Small intestine (tissue), 7 donors: ENCODE results near the gene AXIN2. TPM values are rescaled to one million over a fixed set of nuclear protein-coding genes. Genes with fewer than 3 reads are reported as not detected.

Source experiments
- DNase-seq, 2 donors: peaks; one replicate each; pipeline versions ENCODE4 v3.0.0 to v3.0.0-alpha.2; 2013
- FAIRE-seq: peaks from 2 replicates; lab custom pipeline; 2012; peaks lifted over from hg19 to GRCh38; lab: Jason Lieb, UNC
- H3K27ac ChIP-seq, 3 donors: one replicate each; pipeline ENCODE4 v1.5.1; 2013; ENCODE audit warnings: low read length in 2 of 3, mild to moderate bottlenecking in 2 of 3, control low read depth in 1 of 3, inconsistent platforms in 1 of 3, low read depth in 1 of 3, moderate library complexity in 1 of 3
- H3K27me3 ChIP-seq, 3 donors: one replicate each; pipeline ENCODE4 v1.6.1; 2013; ENCODE audit warnings: low read length in 3 of 3, inconsistent platforms in 1 of 3; ENCODE audit not compliant: control insufficient read depth in 3 of 3, insufficient read depth in 3 of 3
- H3K36me3 ChIP-seq, 3 donors: one replicate each; pipeline ENCODE4 v1.6.1; 2013; ENCODE audit warnings: low read length in 3 of 3, inconsistent platforms in 1 of 3, low read depth in 1 of 3, mild to moderate bottlenecking in 1 of 3, moderate library complexity in 1 of 3; ENCODE audit not compliant: control insufficient read depth in 3 of 3, insufficient read depth in 2 of 3
- H3K4me1 ChIP-seq, 3 donors: one replicate each; pipeline ENCODE4 v1.6.1; 2013; ENCODE audit warnings: low read length in 2 of 3, inconsistent platforms in 1 of 3, low read depth in 1 of 3, mild to moderate bottlenecking in 1 of 3, moderate library complexity in 1 of 3; ENCODE audit not compliant: control insufficient read depth in 3 of 3, insufficient read depth in 2 of 3
- H3K4me3 ChIP-seq, 3 donors: one replicate each; pipeline ENCODE4 v1.5.1; 2013; ENCODE audit warnings: low read length in 3 of 3, control low read depth in 1 of 3, inconsistent platforms in 1 of 3, low read depth in 1 of 3, mild to moderate bottlenecking in 1 of 3, moderate library complexity in 1 of 3
- H3K9me3 ChIP-seq, 2 donors: one replicate each; pipeline ENCODE4 v1.6.1; 2013; ENCODE audit warnings: low read depth in 1 of 2, low read length in 1 of 2; ENCODE audit not compliant: control insufficient read depth in 2 of 2, insufficient read depth in 1 of 2
- WGBS, 3 donors: extraction: QIAGEN DNeasy Blood & Tissue Kit; methylation state at CpG; one replicate each; pipeline ENCODE4 v1.1.7; 2013; 5-methylcytosine and 5-hydroxymethylcytosine counted together
- polyA plus RNA-seq, 4 donors: library from polyadenylated mRNA; stranded (reverse) in 3 of 4; unstranded in 1 of 4; fragments of 200-250 nt in 3 of 4; fragments of 120-200 nt in 1 of 4; gene quantifications; one replicate each; pipeline versions ENCODE4 v1.2.1 to v1.2.3, GENCODE V29; 2013
- donor health status: healthy with polysubstance abuse.
- donor health status: control.
- donor health status: control.
- donor health status: Bipolar disorder and iron deficiency.
- donor health status: healthy.

Gene AXIN2
- polyA plus RNA-seq, 4 donors = 0.89 to 11.9 (median 6.0) TPM

DNA sequence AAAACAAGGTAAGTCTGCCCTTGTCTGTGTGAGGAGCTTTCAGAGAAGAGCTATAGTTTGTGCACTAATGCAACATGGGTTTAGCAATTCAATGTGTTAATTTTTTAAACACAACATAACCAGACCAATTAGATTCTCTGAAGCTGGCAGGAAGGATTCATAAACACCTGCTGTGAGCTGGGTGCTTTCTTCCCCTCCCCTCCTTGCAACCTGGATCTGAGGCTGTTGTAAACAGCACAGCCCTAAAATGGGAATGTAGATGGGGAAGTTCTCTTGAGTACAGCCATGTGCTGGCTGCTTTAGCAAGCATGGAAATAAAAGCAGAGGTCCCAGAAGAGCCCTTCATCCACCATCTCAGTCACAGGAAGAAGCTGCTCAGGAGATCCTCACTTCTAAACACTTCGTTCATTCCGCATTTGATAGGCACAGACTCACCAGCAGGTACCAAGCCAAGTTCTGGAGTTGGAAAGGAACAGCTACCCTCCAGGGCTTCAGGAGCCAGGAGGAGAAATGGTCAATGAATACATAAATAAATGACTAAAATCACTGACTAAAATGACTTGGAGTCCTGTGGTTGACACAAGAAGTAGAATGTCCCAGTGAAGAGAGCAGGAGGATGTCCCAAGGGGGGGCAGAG, 21.7 kb downstream of the AXIN2 start:
- Histone ChIP-seq H3K4me1 (no peaks in the 10 kb centered on the region), H3K27ac (no peak overlapping the region), H3K9me3 (no peaks in the 10 kb centered on the region), H3K4me3 (no peak overlapping the region), H3K36me3 (peaks cover 2 to 62% (median 5%) of the 10 kb centered on the region in 3 donors), H3K27me3 (no peaks in the 10 kb centered on the region)
- no peak for DNase-seq
- WGBS, 3 donors = 87 to 92% (median 87%) methylated on average over 2 of the region's 2 CpGs
- FAIRE-seq = no peak

DNA sequence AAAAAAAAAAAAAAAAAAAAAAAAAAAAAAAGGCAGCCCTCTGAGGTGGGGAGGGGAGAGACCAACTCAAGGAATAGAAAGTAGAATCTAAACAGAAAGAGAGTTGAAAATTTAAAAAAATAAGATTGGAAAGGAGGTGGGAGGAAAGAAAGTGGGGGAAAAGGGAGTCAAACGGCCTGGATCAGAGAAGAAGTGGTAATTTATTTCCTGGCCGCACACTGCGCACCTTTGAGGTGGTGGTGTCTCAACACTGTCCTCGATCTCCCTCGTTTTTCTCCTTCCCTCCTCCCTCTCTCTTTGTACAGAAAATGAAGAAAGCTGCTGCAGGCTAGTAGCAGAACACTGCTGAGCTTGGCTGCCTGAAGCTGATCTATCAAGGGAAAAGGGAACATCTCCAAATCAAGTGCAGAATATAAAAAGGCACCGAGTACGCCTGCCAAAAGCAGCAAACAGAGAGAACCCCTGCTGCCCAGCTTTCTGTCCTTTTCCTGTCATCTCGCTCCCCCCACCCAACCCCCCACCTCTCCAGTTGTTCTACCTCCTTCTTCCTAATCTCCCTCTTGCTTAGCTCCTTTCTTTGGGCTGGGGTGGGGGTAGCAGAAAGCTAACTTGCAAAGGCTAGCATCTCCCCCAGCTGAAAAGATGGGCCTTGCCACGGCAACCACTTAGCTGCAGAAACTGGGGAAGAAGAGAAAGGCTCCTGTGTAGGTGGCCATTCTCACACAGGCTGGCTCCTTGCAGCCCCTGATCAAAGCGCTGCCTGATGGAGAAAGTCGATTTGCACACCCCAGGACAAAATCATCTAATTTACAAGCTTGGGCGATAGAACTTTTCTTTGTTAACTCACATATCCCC, 22.5 kb downstream of the AXIN2 start:
- 73 to 87% (median 78%) methylated on average over 12 of the region's 12 CpGs for WGBS, 3 donors
- Histone ChIP-seq H3K27me3 (no peaks in the 10 kb centered on the region), H3K4me1 (no peaks in the 10 kb centered on the region), H3K27ac (no peak overlapping the region), H3K36me3 (peaks cover 2 to 64% (median 6%) of the 10 kb centered on the region in 3 donors), H3K4me3 (no peak overlapping the region), H3K9me3 (no peaks in the 10 kb centered on the region)
- no peak for FAIRE-seq
- no peak for DNase-seq

DNA sequence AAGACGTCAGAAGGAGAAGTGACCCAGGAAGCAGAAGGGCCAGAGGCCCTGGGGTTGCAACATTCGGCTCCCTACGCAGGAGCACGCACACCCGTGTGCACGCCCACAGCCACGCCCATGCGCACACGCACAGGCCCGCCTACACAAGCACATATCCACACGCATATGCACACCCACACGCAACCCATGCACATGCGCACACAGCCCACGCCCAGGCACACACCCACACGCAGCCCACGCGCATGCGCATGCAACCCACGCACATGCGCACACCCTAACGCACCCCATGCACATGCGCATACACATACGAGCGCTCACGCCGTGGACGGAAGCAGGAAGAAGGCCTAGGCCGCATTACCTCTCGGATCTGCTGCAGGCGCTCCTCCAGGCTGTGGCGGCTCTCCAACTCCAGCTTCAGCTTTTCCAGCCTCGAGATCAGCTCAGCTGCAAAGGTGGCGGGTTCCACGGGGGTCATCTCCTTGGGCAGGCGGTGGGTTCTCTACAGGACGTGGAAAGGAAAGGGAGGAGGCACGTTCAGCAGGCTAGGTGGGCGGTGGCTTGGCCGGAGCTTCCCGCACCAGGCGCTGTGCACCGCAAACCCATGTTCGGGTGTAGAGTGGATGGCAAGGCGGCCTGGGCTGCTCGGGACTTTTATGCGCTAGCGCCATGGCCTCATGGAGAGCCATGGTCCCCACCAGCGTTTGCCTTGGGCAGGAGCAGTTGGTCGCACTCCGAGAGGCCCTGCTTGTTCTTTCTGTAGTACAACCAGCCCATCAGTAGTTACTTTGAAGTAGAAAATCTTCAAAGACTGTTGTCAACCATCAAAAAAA, 23.4 kb downstream of the AXIN2 start:
- H3K4me1 ChIP-seq = peaks cover 0 to 2% (median 0%) of the 10 kb centered on the region in 3 donors
- no peaks in the 10 kb centered on the region for H3K9me3 ChIP-seq
- peaks cover 2 to 69% (median 8%) of the 10 kb centered on the region in 3 donors for H3K36me3 ChIP-seq
- H3K27ac ChIP-seq = no peak overlapping the region
- WGBS, 3 donors = 88 to 91% (median 90%) methylated on average over 48 to 50 of the region's 50 CpGs
- DNase-seq = no peak
- FAIRE-seq = no peak
- H3K4me3 ChIP-seq = no peak overlapping the region
- no peaks in the 10 kb centered on the region for H3K27me3 ChIP-seq

DNA sequence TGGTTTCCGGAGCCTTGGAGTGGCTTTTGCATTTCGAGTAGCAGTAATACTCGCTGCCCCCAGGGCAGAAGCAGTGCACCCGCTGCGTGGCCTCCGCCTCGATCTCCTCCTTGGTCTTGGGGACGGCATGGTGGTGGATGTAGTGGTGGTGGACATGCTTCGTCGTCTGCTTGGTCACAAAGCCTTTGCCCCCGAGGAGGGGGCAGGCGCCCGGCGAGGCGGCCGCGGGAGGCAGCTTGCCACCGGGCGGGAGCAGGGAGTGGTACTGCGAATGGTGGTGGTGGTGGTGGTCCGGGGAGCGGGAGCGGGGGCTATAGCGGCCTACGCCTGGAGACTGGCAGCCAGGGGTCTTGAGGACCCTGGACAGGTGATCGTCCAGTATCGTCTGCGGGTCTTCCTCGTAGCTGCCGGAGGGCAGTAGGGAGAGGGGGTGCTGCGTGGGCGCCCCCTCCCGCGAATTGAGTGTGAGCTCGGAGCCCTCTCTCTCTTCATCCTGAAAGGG, 24.1 kb downstream of the AXIN2 start:
- peaks cover 2 to 76% (median 8%) of the 10 kb centered on the region in 3 donors for H3K36me3 ChIP-seq
- no peak overlapping the region for H3K4me3 ChIP-seq
- H3K9me3 ChIP-seq = no peaks in the 10 kb centered on the region
- DNase-seq (no peak), FAIRE-seq (no peak)
- no peak overlapping the region for H3K27ac ChIP-seq
- 96 to 97% (median 96%) methylated on average over 31 to 35 of the region's 35 CpGs for WGBS, 3 donors
- H3K27me3 ChIP-seq = no peaks in the 10 kb centered on the region
- H3K4me1 ChIP-seq = peaks cover 0 to 9% (median 0%) of the 10 kb centered on the region in 3 donors

DNA sequence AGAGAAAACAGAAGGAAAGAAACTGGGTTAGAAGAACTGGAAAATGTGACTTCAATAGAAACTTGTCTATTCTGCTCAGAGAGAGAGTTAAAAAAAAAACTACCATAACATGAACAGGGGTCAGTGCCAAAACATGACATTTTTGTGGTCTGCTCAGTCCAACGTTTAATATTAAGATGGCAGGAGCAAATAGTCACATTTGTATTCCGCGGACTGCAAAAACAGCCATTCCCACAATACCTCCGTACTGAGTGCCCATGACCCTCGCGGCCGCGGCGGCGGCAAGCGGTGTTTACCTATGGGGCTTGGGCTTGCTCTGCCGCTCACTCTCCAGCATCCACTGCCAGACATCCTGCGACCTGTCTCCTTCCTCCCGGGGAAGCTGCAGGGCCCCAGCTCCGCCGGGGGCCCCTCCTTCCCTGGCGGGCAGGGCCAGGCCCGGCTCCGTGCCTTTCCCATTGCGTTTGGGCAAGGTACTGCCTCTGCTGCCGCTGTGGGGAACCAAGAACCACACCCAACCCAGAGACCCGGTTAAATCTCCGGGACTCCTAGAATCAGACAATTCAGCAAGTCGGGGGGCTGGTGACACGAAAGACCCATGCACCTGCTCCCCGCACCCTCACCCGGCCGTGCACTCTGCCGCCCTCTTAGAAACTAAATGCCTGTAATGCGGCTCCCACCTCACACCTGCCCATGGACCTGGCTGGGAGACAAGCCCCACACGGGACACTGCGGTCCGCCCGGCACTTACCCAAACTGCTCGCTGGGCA, 24.7 kb downstream of the AXIN2 start:
- H3K36me3 ChIP-seq = peaks cover 2 to 81% (median 8%) of the 10 kb centered on the region in 3 donors
- H3K9me3 ChIP-seq = no peaks in the 10 kb centered on the region
- peaks cover 1 to 15% (median 3%) of the 10 kb centered on the region in 3 donors for H3K4me1 ChIP-seq
- DNase-seq = no peak
- WGBS, 3 donors = 88 to 91% (median 88%) methylated on average over 35 of the region's 35 CpGs
- FAIRE-seq = no peak
- no peaks in the 10 kb centered on the region for H3K27me3 ChIP-seq
- H3K27ac ChIP-seq = no peak overlapping the region
- H3K4me3 ChIP-seq = no peak overlapping the region

DNA sequence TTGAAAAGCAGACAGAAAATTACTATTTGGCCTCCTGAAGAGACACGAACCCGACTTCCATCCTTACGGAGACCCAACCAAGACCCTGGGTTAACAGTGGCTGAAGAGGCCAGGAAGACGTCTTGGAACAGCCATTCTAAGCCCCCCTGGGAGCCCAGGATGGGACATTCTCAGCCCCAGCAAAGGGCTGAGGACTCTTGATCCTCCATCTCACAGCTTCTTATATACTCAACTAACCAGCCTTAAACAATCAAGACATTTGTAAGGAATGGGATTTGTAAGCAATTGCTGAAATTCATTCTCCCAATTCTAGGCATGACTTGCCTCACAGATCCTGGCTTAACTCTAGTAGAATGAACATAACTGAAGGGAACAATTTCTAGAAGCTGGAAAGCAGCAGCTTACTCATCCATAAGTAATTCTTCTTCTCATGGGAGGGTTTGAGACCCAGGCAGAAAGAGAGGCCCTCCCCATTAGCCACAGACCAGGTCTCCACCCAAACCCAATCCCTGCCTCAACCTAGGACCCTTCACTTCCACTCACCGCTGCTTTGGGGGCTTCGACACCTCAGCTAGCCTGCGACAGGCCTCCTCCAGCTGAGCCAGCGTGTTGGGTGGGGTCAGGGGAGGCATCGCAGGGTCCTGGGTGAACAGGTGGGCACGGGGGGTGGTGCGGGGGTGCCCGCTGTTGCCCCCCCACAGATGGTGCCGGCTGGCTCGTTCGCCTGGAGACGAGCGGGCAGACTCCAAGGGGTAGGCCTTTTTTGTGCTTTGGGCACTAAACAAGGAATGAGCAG, 25.5 kb downstream of the AXIN2 start:
- FAIRE-seq (no peak), DNase-seq (no peak)
- 93 to 94% (median 93%) methylated on average over 17 of the region's 17 CpGs for WGBS, 3 donors
- H3K27ac ChIP-seq = no peak overlapping the region
- peaks cover 6 to 23% (median 8%) of the 10 kb centered on the region in 3 donors for H3K4me1 ChIP-seq
- peaks cover 2 to 79% (median 8%) of the 10 kb centered on the region in 3 donors for H3K36me3 ChIP-seq
- no peaks in the 10 kb centered on the region for H3K9me3 ChIP-seq
- H3K27me3 ChIP-seq = no peaks in the 10 kb centered on the region
- H3K4me3 ChIP-seq = no peak overlapping the region

DNA sequence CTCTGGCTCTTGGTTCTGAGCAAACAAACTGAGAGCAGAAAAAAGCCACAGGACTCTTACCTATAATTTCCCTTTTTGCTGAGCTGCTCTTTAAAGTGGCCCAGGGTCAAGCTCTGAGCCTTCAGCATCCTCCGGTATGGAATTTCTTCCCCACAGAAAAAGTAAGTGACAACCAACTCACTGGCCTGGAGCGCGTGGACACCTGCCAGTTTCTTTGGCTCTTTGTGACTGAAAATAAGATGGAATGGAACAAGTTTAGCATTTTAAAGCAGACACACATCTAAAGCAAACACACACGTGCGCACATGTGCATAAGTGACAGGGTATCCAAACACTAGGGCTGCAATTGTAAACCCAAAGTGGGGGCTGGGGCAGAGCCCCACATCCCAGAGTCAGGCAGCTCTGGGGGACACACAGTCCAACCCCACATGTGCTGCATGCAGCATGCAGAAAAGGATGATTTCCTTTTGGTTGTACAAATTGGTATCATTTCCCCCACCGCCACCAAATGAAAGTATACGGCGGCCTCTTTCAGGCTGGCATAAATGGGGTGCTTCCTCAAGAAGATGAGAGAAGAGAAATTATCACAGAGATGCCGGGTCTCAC, 27.5 kb downstream of the AXIN2 start:
- Histone ChIP-seq H3K4me3 (no peak overlapping the region), H3K4me1 (peaks cover 7 to 32% (median 12%) of the 10 kb centered on the region in 3 donors), H3K27ac (no peak overlapping the region), H3K36me3 (peaks cover 0 to 81% (median 6%) of the 10 kb centered on the region in 3 donors), H3K27me3 (no peaks in the 10 kb centered on the region), H3K9me3 (no peaks in the 10 kb centered on the region)
- no peak for FAIRE-seq
- WGBS, 3 donors = 86 to 91% (median 89%) methylated on average over 9 of the region's 9 CpGs
- no peak for DNase-seq
